GM19043 (cell line): ENCODE results near the gene POLQ.
A peak's percentile ranks its signal among the peaks of the same experiment; 100 is the strongest.
"Not testable (repeated sequence)": the region's sequence is repeated elsewhere in the genome, so short reads cannot be mapped to it uniquely, and the experiment has no call there.

Experiments
- ATAC-seq: cut with Tn5 transposase; IDR thresholded peaks from one replicate; pipeline ENCODE4 v1.9.1; 2021; ENCODE audit warnings: low read depth; ENCODE audit not compliant: unreplicated experiment

The POLQ gene

GRCh38 chr3:121431726-121432517, 113.9 kb downstream of the POLQ start:
- ATAC-seq = peak; percentile 96

GRCh38 chr3:121430664-121431215, 115.0 kb downstream of the POLQ start:
- ATAC-seq = no peak

GRCh38 chr3:121424549-121424948, 121.2 kb downstream of the POLQ start:
- ATAC-seq = no peak

- ATAC-seq = no peak
These were observed 127.6 kb downstream of the POLQ start for GRCh38 chr3:121418182-121418581.

- ATAC-seq = no peak
These were observed 130.9 kb downstream of the POLQ start for GRCh38 chr3:121414924-121415323.

- ATAC-seq = no peak
These were observed 134.3 kb downstream of the POLQ start for GRCh38 chr3:121411523-121411922.

- ATAC-seq = no peak
These were observed 140.2 kb downstream of the POLQ start for GRCh38 chr3:121405631-121406030.

GRCh38 chr3:121399820-121400219, 146.0 kb downstream of the POLQ start:
- ATAC-seq = no peak

GRCh38 chr3:121398051-121398450, 147.7 kb downstream of the POLQ start:
- not testable (repeated sequence) for ATAC-seq

GRCh38 chr3:121395967-121396366, 149.8 kb downstream of the POLQ start:
- ATAC-seq = not testable (repeated sequence)

- not testable (repeated sequence) for ATAC-seq
These were observed 157.5 kb downstream of the POLQ start for GRCh38 chr3:121388308-121388707.
